ENCODE results near the gene PRUNE2.

The PRUNE2 gene

GRCh38 chr9:76603931-76604570, 301.9 kb downstream of the PRUNE2 start:
- no peaks in the 10 kb centered on the region for H3K36me3 ChIP-seq (ENCODE audit: control insufficient read depth in 1 of 2, insufficient read depth in 2 of 2, low read depth in 1 of 2, low read length in 2 of 2)
- WGBS: 93% methylated on average over 3 of the region's 3 CpGs

GRCh38 chr9:76603448-76603895, 302.4 kb downstream of the PRUNE2 start:
- no peak overlapping the region for H3K4me3 ChIP-seq (ENCODE audit: insufficient read depth in 1 of 2, low read depth in 1 of 2, low read length in 2 of 2)
- no peak overlapping the region for H3K4me2 ChIP-seq (ENCODE audit: low read length, poor library complexity, severe bottlenecking)
- no peaks in the 10 kb centered on the region for H3K36me3 ChIP-seq (ENCODE audit: control insufficient read depth in 1 of 2, insufficient read depth in 2 of 2, low read depth in 1 of 2, low read length in 2 of 2)
- H3K79me1 ChIP-seq (replicated peaks; ENCODE audit: low read length, poor library complexity, severe bottlenecking): no peaks in the 10 kb centered on the region
- no peak overlapping the region for H4K91ac ChIP-seq (ENCODE audit: low read length)
- no peak overlapping the region for H3K23ac ChIP-seq (ENCODE audit: low read length in 2 of 2)
- H2AFZ ChIP-seq (ENCODE audit: low read depth, low read length): no peak overlapping the region
- no peak overlapping the region for H3K14ac ChIP-seq (ENCODE audit: low read length in 2 of 2)
- no peak overlapping the region for H3K27ac ChIP-seq (ENCODE audit: low read length, poor library complexity, severe bottlenecking)
- no peak overlapping the region for H2BK5ac ChIP-seq (ENCODE audit: low read depth, low read length, poor library complexity, severe bottlenecking)
- H3K9ac ChIP-seq (ENCODE audit: low read length): peak overlapping the region; percentile 61
- no peak overlapping the region for H2BK120ac ChIP-seq (ENCODE audit: low read depth, low read length)
- H3K9me3 ChIP-seq (ENCODE audit: control insufficient read depth, low read length): peaks cover 4% of the 10 kb centered on the region
- no peak overlapping the region for H4K8ac ChIP-seq (ENCODE audit: low read length)
- H3K4ac ChIP-seq (ENCODE audit: low read depth in 1 of 2, low read length in 2 of 2): no peak overlapping the region
- H2BK12ac ChIP-seq (ENCODE audit: low read length in 2 of 2): no peak overlapping the region
- no peaks in the 10 kb centered on the region for H3K4me1 ChIP-seq (ENCODE audit: control insufficient read depth, insufficient read depth, low read depth, low read length)
- no peak overlapping the region for H2AK5ac ChIP-seq (ENCODE audit: low read length, severe bottlenecking)
- H2BK15ac ChIP-seq (ENCODE audit: low read depth, poor library complexity, severe bottlenecking): no peak overlapping the region
- H3K27me3 ChIP-seq (ENCODE audit: control insufficient read depth in 1 of 2, insufficient read depth in 1 of 2, low read length in 2 of 2): no peaks in the 10 kb centered on the region
- DNase-seq: peak; percentile 26
- no peak overlapping the region for H3K18ac ChIP-seq (ENCODE audit: low read depth in 1 of 2, low read length in 2 of 2)

More at GRCh38 chr9:76603931-76604570, 301.9 kb downstream of the PRUNE2 start:
- DNase-seq: no peak
- Histone ChIP-seq H3K4me2 (ENCODE audit: low read length, poor library complexity, severe bottlenecking) (no peak overlapping the region), H3K27me3 (ENCODE audit: control insufficient read depth in 1 of 2, insufficient read depth in 1 of 2, low read length in 2 of 2) (no peaks in the 10 kb centered on the region), H2AFZ (ENCODE audit: low read depth, low read length) (no peak overlapping the region), H3K18ac (ENCODE audit: low read depth in 1 of 2, low read length in 2 of 2) (no peak overlapping the region), H3K79me1 (replicated peaks; ENCODE audit: low read length, poor library complexity, severe bottlenecking) (no peaks in the 10 kb centered on the region), H2AK5ac (ENCODE audit: low read length, severe bottlenecking) (no peak overlapping the region), H3K9ac (ENCODE audit: low read length) (no peak overlapping the region), H3K4ac (ENCODE audit: low read depth in 1 of 2, low read length in 2 of 2) (no peak overlapping the region), H4K8ac (ENCODE audit: low read length) (no peak overlapping the region), H4K91ac (ENCODE audit: low read length) (no peak overlapping the region), H3K14ac (ENCODE audit: low read length in 2 of 2) (no peak overlapping the region), H3K4me3 (ENCODE audit: insufficient read depth in 1 of 2, low read depth in 1 of 2, low read length in 2 of 2) (no peak overlapping the region), H2BK5ac (ENCODE audit: low read depth, low read length, poor library complexity, severe bottlenecking) (no peak overlapping the region), H3K4me1 (ENCODE audit: control insufficient read depth, insufficient read depth, low read depth, low read length) (no peaks in the 10 kb centered on the region), H3K27ac (ENCODE audit: low read length, poor library complexity, severe bottlenecking) (no peak overlapping the region), H2BK120ac (ENCODE audit: low read depth, low read length) (no peak overlapping the region), H3K9me3 (ENCODE audit: control insufficient read depth, low read length) (peaks cover 4% of the 10 kb centered on the region), H2BK12ac (ENCODE audit: low read length in 2 of 2) (no peak overlapping the region), H3K23ac (ENCODE audit: low read length in 2 of 2) (no peak overlapping the region), H2BK15ac (ENCODE audit: low read depth, poor library complexity, severe bottlenecking) (no peak overlapping the region)

- H3K36me3 ChIP-seq (ENCODE audit: control insufficient read depth in 1 of 2, insufficient read depth in 2 of 2, low read depth in 1 of 2, low read length in 2 of 2): no peaks in the 10 kb centered on the region
- no peak overlapping the region for H3K9ac ChIP-seq (ENCODE audit: low read length)
- no peaks in the 10 kb centered on the region for H3K79me1 ChIP-seq (replicated peaks; ENCODE audit: low read length, poor library complexity, severe bottlenecking)
- no peak overlapping the region for H3K27ac ChIP-seq (ENCODE audit: low read length, poor library complexity, severe bottlenecking)
- no peaks in the 10 kb centered on the region for H3K4me1 ChIP-seq (ENCODE audit: control insufficient read depth, insufficient read depth, low read depth, low read length)
- no peak overlapping the region for H3K14ac ChIP-seq (ENCODE audit: low read length in 2 of 2)
- no peaks in the 10 kb centered on the region for H3K27me3 ChIP-seq (ENCODE audit: control insufficient read depth in 1 of 2, insufficient read depth in 1 of 2, low read length in 2 of 2)
- 83% methylated on average over 1 of the region's 1 CpG for WGBS
- H2BK12ac ChIP-seq (ENCODE audit: low read length in 2 of 2): no peak overlapping the region
- no peak overlapping the region for H2BK5ac ChIP-seq (ENCODE audit: low read depth, low read length, poor library complexity, severe bottlenecking)
- no peak overlapping the region for H3K23ac ChIP-seq (ENCODE audit: low read length in 2 of 2)
- no peak overlapping the region for H4K91ac ChIP-seq (ENCODE audit: low read length)
- H2BK120ac ChIP-seq (ENCODE audit: low read depth, low read length): no peak overlapping the region
- peaks cover 4% of the 10 kb centered on the region for H3K9me3 ChIP-seq (ENCODE audit: control insufficient read depth, low read length)
- no peak overlapping the region for H2BK15ac ChIP-seq (ENCODE audit: low read depth, poor library complexity, severe bottlenecking)
- no peak overlapping the region for H3K4me2 ChIP-seq (ENCODE audit: low read length, poor library complexity, severe bottlenecking)
- no peak overlapping the region for H3K4ac ChIP-seq (ENCODE audit: low read depth in 1 of 2, low read length in 2 of 2)
- H2AK5ac ChIP-seq (ENCODE audit: low read length, severe bottlenecking): no peak overlapping the region
- H2AFZ ChIP-seq (ENCODE audit: low read depth, low read length): no peak overlapping the region
- no peak overlapping the region for H3K4me3 ChIP-seq (ENCODE audit: insufficient read depth in 1 of 2, low read depth in 1 of 2, low read length in 2 of 2)
- DNase-seq: no peak
- H3K18ac ChIP-seq (ENCODE audit: low read depth in 1 of 2, low read length in 2 of 2): no peak overlapping the region
- H4K8ac ChIP-seq (ENCODE audit: low read length): no peak overlapping the region
Observed at GRCh38 chr9:76602199-76602598, 303.7 kb downstream of the PRUNE2 start.

GRCh38 chr9:76600007-76600615, 305.8 kb downstream of the PRUNE2 start:
- peaks cover 3% of the 10 kb centered on the region for H3K4me1 ChIP-seq (ENCODE audit: control insufficient read depth, insufficient read depth, low read depth, low read length)
- H2AK5ac ChIP-seq (ENCODE audit: low read length, severe bottlenecking): no peak overlapping the region
- no peak overlapping the region for H3K14ac ChIP-seq (ENCODE audit: low read length in 2 of 2)
- H2BK5ac ChIP-seq (ENCODE audit: low read depth, low read length, poor library complexity, severe bottlenecking): no peak overlapping the region
- no peak overlapping the region for H4K91ac ChIP-seq (ENCODE audit: low read length)
- H3K9ac ChIP-seq (ENCODE audit: low read length): no peak overlapping the region
- no peak overlapping the region for H3K18ac ChIP-seq (ENCODE audit: low read depth in 1 of 2, low read length in 2 of 2)
- no peak overlapping the region for H2BK12ac ChIP-seq (ENCODE audit: low read length in 2 of 2)
- no peaks in the 10 kb centered on the region for H3K27me3 ChIP-seq (ENCODE audit: control insufficient read depth in 1 of 2, insufficient read depth in 1 of 2, low read length in 2 of 2)
- H3K4ac ChIP-seq (ENCODE audit: low read depth in 1 of 2, low read length in 2 of 2): no peak overlapping the region
- 56% methylated on average over 1 of the region's 2 CpGs for WGBS
- H3K36me3 ChIP-seq (ENCODE audit: control insufficient read depth in 1 of 2, insufficient read depth in 2 of 2, low read depth in 1 of 2, low read length in 2 of 2): no peaks in the 10 kb centered on the region
- no peak overlapping the region for H3K23ac ChIP-seq (ENCODE audit: low read length in 2 of 2)
- H4K8ac ChIP-seq (ENCODE audit: low read length): no peak overlapping the region
- H3K4me2 ChIP-seq (ENCODE audit: low read length, poor library complexity, severe bottlenecking): no peak overlapping the region
- H2AFZ ChIP-seq (ENCODE audit: low read depth, low read length): no peak overlapping the region
- peaks cover 4% of the 10 kb centered on the region for H3K9me3 ChIP-seq (ENCODE audit: control insufficient read depth, low read length)
- H2BK120ac ChIP-seq (ENCODE audit: low read depth, low read length): no peak overlapping the region
- no peak overlapping the region for H2BK15ac ChIP-seq (ENCODE audit: low read depth, poor library complexity, severe bottlenecking)
- DNase-seq: no peak
- H3K27ac ChIP-seq (ENCODE audit: low read length, poor library complexity, severe bottlenecking): no peak overlapping the region
- no peak overlapping the region for H3K4me3 ChIP-seq (ENCODE audit: insufficient read depth in 1 of 2, low read depth in 1 of 2, low read length in 2 of 2)
- no peaks in the 10 kb centered on the region for H3K79me1 ChIP-seq (replicated peaks; ENCODE audit: low read length, poor library complexity, severe bottlenecking)
